Aorta (tissue), 5 donors: ENCODE measurements around the gene RAB8A. TPM values are rescaled to one million over a fixed set of nuclear protein-coding genes. Genes with fewer than 3 reads are reported as not detected.

ENCODE experiments used
- ATAC-seq: fragments of 200-7000 bp; cut with Tn5 transposase; one replicate; pipeline ENCODE4 v1.9.1; 2022; ENCODE audit warnings: moderate library complexity; ENCODE audit not compliant: low FRiP score
- DNase-seq, 2 donors: peaks; one replicate each; pipeline ENCODE4 v3.0.0-alpha.2; 2020
- H3K27ac ChIP-seq, 2 donors: one replicate each; pipeline ENCODE4 v1.5.1; 2013; ENCODE audit warnings: low read length in 2 of 2, mild to moderate bottlenecking in 2 of 2, moderate library complexity in 2 of 2, control low read depth in 1 of 2, inconsistent platforms in 1 of 2, low read depth in 1 of 2
- H3K27me3 ChIP-seq, 2 donors: one replicate each; pipeline ENCODE4 v1.6.1; 2013; ENCODE audit warnings: control low read depth in 1 of 2, low read length in 1 of 2, mild to moderate bottlenecking in 1 of 2, moderate library complexity in 1 of 2; ENCODE audit not compliant: insufficient read depth in 2 of 2, control insufficient read depth in 1 of 2
- H3K36me3 ChIP-seq, 2 donors: one replicate each; pipeline ENCODE4 v1.6.1; 2013; ENCODE audit warnings: control low read depth in 1 of 2, low read length in 1 of 2, mild to moderate bottlenecking in 1 of 2; ENCODE audit not compliant: insufficient read depth in 2 of 2, control insufficient read depth in 1 of 2
- H3K4me1 ChIP-seq, 2 donors: one replicate each; pipeline ENCODE4 v1.6.1; 2013; ENCODE audit warnings: low read length in 2 of 2, control low read depth in 1 of 2, mild to moderate bottlenecking in 1 of 2, moderate library complexity in 1 of 2; ENCODE audit not compliant: insufficient read depth in 2 of 2, control insufficient read depth in 1 of 2
- H3K4me3 ChIP-seq, 2 donors: one replicate each; pipeline ENCODE4 v1.5.1; 2013; ENCODE audit warnings: low read length in 2 of 2, control low read depth in 1 of 2, mild to moderate bottlenecking in 1 of 2
- H3K9me3 ChIP-seq: one replicate; pipeline ENCODE4 v1.6.1; 2013; ENCODE audit warnings: mild to moderate bottlenecking, low read length; ENCODE audit not compliant: control insufficient read depth
- WGBS, 2 donors: extraction: QIAGEN DNeasy Blood & Tissue Kit; methylation state at CpG; one replicate each; pipeline ENCODE4 v1.1.7; 2013; 5-methylcytosine and 5-hydroxymethylcytosine counted together
- intact Hi-C, 2 donors: fragments of 100-400 bp; cut with DNase I; formaldehyde crosslinking; loops; one replicate each; pipeline versions ENCODE4 v1.14.2 to v1.15.0; 2022
- polyA plus RNA-seq, 2 donors: library from polyadenylated mRNA; stranded (reverse); fragments of 200-250 nt; gene quantifications; one replicate each; pipeline ENCODE4 v1.2.3, GENCODE V29; 2013
- total RNA-seq, 2 donors: library from RNA; stranded (reverse); fragmentation: NEBNext Ultra II Directional; extraction: Animal tissue kit (Norgen Biotek cat#: 25700); gene quantifications; one replicate each; pipeline ENCODE4 v1.2.1, GENCODE V29; 2021
- donor health status: healthy with polysubstance abuse.
- donor health status: Bipolar disorder and iron deficiency.
- donor health status: DM: no; HTN: no; CAD: no.
- donor health status: DM: no; HTN: no; CAD: no.
- donor health status: DM: yes; HTN: yes; CAD: no.

Gene RAB8A
- total and polyA plus RNA-seq, 4 donors: 17.6 to 56.7 (median 40.8) TPM

GRCh38 chr19:16069813-16070365 is 41.8 kb upstream of the RAB8A start:
- Histone ChIP-seq H3K9me3 (no peaks in the 10 kb centered on the region), H3K4me1 (no peaks in the 10 kb centered on the region), H3K4me3 (peak overlapping the region; percentile 76 to 80), H3K36me3 (no peaks in the 10 kb centered on the region), H3K27me3 (no peaks in the 10 kb centered on the region), H3K27ac (peak overlapping the region in 1 of 2 donors; percentile 72)
- ATAC-seq (no peak), DNase-seq (peak; percentile 51 to 77)
- intact Hi-C loops: loop anchor here (5.0 kb wide), 3 partner anchors 42 to 262 kb away; partner anchors contain the start of gene RAB8A (in 2 of the 2)
- 6 to 12% methylated on average over 10 of the region's 10 CpGs for WGBS, 2 donors

GRCh38 chr19:16070366-16070990 is 41.2 kb upstream of the RAB8A start:
- intact Hi-C loops: no loop called here
- peak; percentile 67 for ATAC-seq
- no peaks in the 10 kb centered on the region for H3K4me1 ChIP-seq

GRCh38 chr19:16071072-16071691 is 40.5 kb upstream of the RAB8A start:
- no peaks in the 10 kb centered on the region for H3K9me3 ChIP-seq
- peak overlapping the region in 1 of 2 donors; percentile 68 for H3K27ac ChIP-seq
- 80 to 82% methylated on average over 9 of the region's 9 CpGs for WGBS, 2 donors
- H3K4me1 ChIP-seq: no peaks in the 10 kb centered on the region
- no peaks in the 10 kb centered on the region for H3K36me3 ChIP-seq
- ATAC-seq: no peak
- H3K4me3 ChIP-seq: no peak overlapping the region
- DNase-seq: peak; percentile 26 to 29
- H3K27me3 ChIP-seq: no peaks in the 10 kb centered on the region
- intact Hi-C loops: no loop called here

More at GRCh38 chr19:16070366-16070990, 41.2 kb upstream of the RAB8A start:
- H3K27ac ChIP-seq: peak overlapping the region in 1 of 2 donors; percentile 72
- H3K4me3 ChIP-seq: peak overlapping the region; percentile 76 to 80
- no peaks in the 10 kb centered on the region for H3K9me3 ChIP-seq
- no peaks in the 10 kb centered on the region for H3K36me3 ChIP-seq
- peak; percentile 79 to 89 for DNase-seq
- H3K27me3 ChIP-seq: no peaks in the 10 kb centered on the region
- 5% methylated on average over 16 of the region's 16 CpGs for WGBS, 2 donors

- ATAC-seq: no peak
- intact Hi-C loops: no loop called here
- no peaks in the 10 kb centered on the region for H3K4me1 ChIP-seq
Observed at GRCh38 chr19:16073481-16073880, 38.2 kb upstream of the RAB8A start.

GRCh38 chr19:16073988-16074387 is 37.7 kb upstream of the RAB8A start:
- Histone ChIP-seq H3K4me3 (no peak overlapping the region), H3K27me3 (no peaks in the 10 kb centered on the region), H3K27ac (peak overlapping the region in 1 of 2 donors; percentile 31), H3K36me3 (no peaks in the 10 kb centered on the region), H3K9me3 (no peaks in the 10 kb centered on the region), H3K4me1 (no peaks in the 10 kb centered on the region)
- DNase-seq: peak in 1 of 2 donors; percentile 10
- WGBS, 2 donors: 53 to 56% methylated on average over 3 of the region's 3 CpGs
- no peak for ATAC-seq
- intact Hi-C loops: no loop called here

More at GRCh38 chr19:16073481-16073880, 38.2 kb upstream of the RAB8A start:
- no peaks in the 10 kb centered on the region for H3K9me3 ChIP-seq
- peak overlapping the region in 1 of 2 donors; percentile 28 for H3K27ac ChIP-seq
- H3K4me3 ChIP-seq: no peak overlapping the region
- H3K36me3 ChIP-seq: no peaks in the 10 kb centered on the region
- DNase-seq: peak; percentile 44 to 76
- 87 to 89% methylated on average over 7 of the region's 7 CpGs for whole genome bisulfite sequencing, 2 donors
- no peaks in the 10 kb centered on the region for H3K27me3 ChIP-seq

GRCh38 chr19:16074488-16075365 is 37.0 kb upstream of the RAB8A start:
- Histone ChIP-seq H3K9me3 (no peaks in the 10 kb centered on the region), H3K4me1 (no peaks in the 10 kb centered on the region), H3K27ac (peak overlapping the region; percentile 14 to 72), H3K27me3 (no peaks in the 10 kb centered on the region), H3K36me3 (no peaks in the 10 kb centered on the region), H3K4me3 (no peak overlapping the region)
- ATAC-seq: no peak
- intact Hi-C loops: no loop called here
- peak; percentile 40 to 60 for DNase-seq
- 92 to 94% methylated on average over 10 of the region's 10 CpGs for WGBS, 2 donors

- no peaks in the 10 kb centered on the region for H3K27me3 ChIP-seq
- peak overlapping the region; percentile 27 to 45 for H3K4me3 ChIP-seq
- H3K27ac ChIP-seq: peak overlapping the region; percentile 94 to 99
- H3K4me1 ChIP-seq: no peaks in the 10 kb centered on the region
- intact Hi-C loops: no loop called here
- H3K36me3 ChIP-seq: no peaks in the 10 kb centered on the region
- ATAC-seq (peak; percentile 3), DNase-seq (peak; percentile 42 to 70)
- H3K9me3 ChIP-seq: no peaks in the 10 kb centered on the region
- WGBS, 2 donors: 28 to 29% methylated on average over 21 of the region's 21 CpGs
Observed at GRCh38 chr19:16075430-16076153, 36.1 kb upstream of the RAB8A start.
